Ishikawa (cell line): ENCODE results near the gene NEK11.
A peak's percentile ranks its signal among the peaks of the same experiment; 100 is the strongest.

Source experiments
- CEBPB ChIP-seq: IDR thresholded peaks from 2 replicates; pipeline ENCODE4 v1.6.1; 2012
- CREB1 ChIP-seq: IDR thresholded peaks from 2 replicates; pipeline ENCODE4 v1.6.1; 2012; ENCODE audit warnings: low read depth
- EGR1 ChIP-seq: IDR thresholded peaks from 2 replicates; pipeline ENCODE4 v1.6.1; 2012
- EP300 ChIP-seq: IDR thresholded peaks from 2 replicates; pipeline ENCODE4 v1.6.1; 2012; ENCODE audit warnings: borderline replicate concordance
- FOXM1 ChIP-seq: IDR thresholded peaks from 2 replicates; pipeline ENCODE4 v1.6.1; 2012; ENCODE audit warnings: low read depth, borderline replicate concordance
- NFIC ChIP-seq: IDR thresholded peaks from 2 replicates; pipeline ENCODE4 v1.6.1; 2012
- RAD21 ChIP-seq: IDR thresholded peaks from 2 replicates; pipeline ENCODE4 v1.6.1; 2012; ENCODE audit warnings: low read depth
- REST ChIP-seq: IDR thresholded peaks from 2 replicates; pipeline ENCODE4 v1.6.1; 2012; ENCODE audit warnings: low read depth, mild to moderate bottlenecking
- TAF1 ChIP-seq: IDR thresholded peaks from 2 replicates; pipeline ENCODE4 v1.6.1; 2012; ENCODE audit warnings: low read depth, mild to moderate bottlenecking
- TCF12 ChIP-seq: IDR thresholded peaks from 2 replicates; pipeline ENCODE4 v1.6.1; 2012; ENCODE audit warnings: low read depth
- TEAD4 ChIP-seq: IDR thresholded peaks from 2 replicates; pipeline ENCODE4 v1.6.1; 2012
- USF1 ChIP-seq: IDR thresholded peaks from 2 replicates; pipeline ENCODE4 v1.6.1; 2012
- YY1 ChIP-seq: IDR thresholded peaks from 2 replicates; pipeline ENCODE4 v1.6.1; 2012; ENCODE audit warnings: low read depth
- ZBTB7A ChIP-seq: IDR thresholded peaks from 2 replicates; pipeline ENCODE4 v1.6.1; 2012; ENCODE audit warnings: low read depth
- TF ChIP-seq, protein P1 (sequence below): IDR thresholded peaks from 2 replicates; pipeline ENCODE4 v1.6.1; 2012

NEK11 gene

DNA sequence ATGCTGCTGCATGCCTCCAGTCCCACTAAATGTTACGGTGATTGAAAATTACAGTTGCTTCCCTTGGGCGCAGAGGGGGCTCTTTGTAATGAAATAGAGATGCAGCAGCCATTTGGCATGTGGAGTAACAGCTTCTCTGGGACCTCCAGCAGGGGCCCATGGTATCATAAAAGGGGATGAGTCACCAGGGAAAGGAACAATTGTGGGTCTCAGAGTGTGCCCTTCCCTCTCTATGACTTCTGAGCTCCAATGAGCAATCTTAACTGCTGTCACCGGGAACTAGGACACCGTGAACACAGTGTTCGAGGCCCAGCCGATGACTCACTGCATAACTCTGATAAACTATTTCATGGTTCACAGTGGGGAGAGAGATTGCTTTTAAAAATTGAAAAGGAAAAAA is 190.1 kb downstream of the NEK11 start:
- TF ChIP-seq USF1 (no peak), REST (no peak), TEAD4 (no peak), ZBTB7A (no peak), CEBPB (no peak), NFIC (no peak), EP300 (no peak), CREB1 (no peak), TCF12 (no peak), EGR1 (no peak), TAF1 (no peak), FOXM1 (no peak)
- TF ChIP-seq, protein P1, sequence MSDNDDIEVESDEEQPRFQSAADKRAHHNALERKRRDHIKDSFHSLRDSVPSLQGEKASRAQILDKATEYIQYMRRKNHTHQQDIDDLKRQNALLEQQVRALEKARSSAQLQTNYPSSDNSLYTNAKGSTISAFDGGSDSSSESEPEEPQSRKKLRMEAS = no peak

GRCh38 chr3:131217296-131217741 is 190.6 kb downstream of the NEK11 start:
- no peak for TF ChIP-seq TEAD4
- TF ChIP-seq CREB1 = no peak
- TF ChIP-seq FOXM1 = no peak
- no peak for TF ChIP-seq EGR1
- TF ChIP-seq REST = no peak
- no peak for TF ChIP-seq RAD21
- peak; percentile 49; the same call in 1 of the 2 replicates for TF ChIP-seq NFIC
- no peak for TF ChIP-seq USF1

- TF ChIP-seq YY1 = no peak
- TF ChIP-seq, protein P1 = no peak
- no peak for TF ChIP-seq REST
- TF ChIP-seq RAD21 = no peak
- TF ChIP-seq ZBTB7A = no peak
- TF ChIP-seq TCF12 = no peak
- TF ChIP-seq EP300 = no peak
- no peak for TF ChIP-seq FOXM1
- TF ChIP-seq CEBPB = no peak
- no peak for TF ChIP-seq CREB1
Measured at GRCh38 chr3:131218196-131218595, 191.5 kb downstream of the NEK11 start.

DNA sequence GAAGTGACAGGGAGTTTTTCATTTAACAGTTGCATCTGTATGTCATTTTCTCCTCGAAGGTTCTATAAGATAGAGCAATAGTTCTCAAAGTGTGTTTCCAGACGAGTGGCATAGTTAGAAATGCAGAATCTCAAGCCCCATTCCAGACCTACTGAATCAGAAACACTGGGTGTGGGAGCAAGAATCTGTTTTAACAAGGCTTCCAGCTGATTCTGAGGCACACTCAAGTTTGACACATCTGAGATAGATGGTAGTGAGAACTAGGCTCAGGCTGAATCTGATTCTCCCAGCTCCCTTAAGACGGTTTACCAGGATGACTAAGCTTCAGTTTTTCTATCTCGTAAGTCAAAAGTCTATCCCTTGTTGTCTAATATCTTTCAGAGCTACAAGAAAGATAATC is 195.1 kb downstream of the NEK11 start:
- TF ChIP-seq CEBPB (no peak), TCF12 (no peak)

DNA sequence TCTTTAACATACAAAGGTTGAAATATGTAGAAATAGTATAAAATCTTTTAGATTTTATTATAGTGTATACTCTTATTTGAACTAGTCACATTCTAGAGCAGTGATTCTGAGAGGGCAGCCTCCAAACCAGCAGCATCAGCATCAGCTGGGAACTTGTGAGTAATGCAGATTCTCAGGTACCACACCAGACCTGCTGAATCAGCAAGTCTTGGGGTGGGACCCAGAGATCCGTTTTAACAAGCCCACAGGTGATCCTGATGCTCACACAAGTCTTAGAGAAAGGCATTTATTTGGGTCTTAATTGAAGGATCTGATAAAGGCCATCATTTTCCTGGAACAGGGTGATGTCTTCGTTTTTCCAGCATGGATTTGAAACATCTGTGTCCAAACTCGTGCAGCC is 195.9 kb downstream of the NEK11 start:
- TF ChIP-seq YY1 (no peak), EGR1 (no peak), REST (no peak), TAF1 (no peak), CREB1 (no peak), EP300 (no peak), FOXM1 (no peak), TEAD4 (no peak), CEBPB (no peak), RAD21 (no peak), USF1 (no peak), TCF12 (no peak), ZBTB7A (no peak), NFIC (no peak)
- TF ChIP-seq, protein P1 = no peak
